Cardiac fibroblast (primary cell): ENCODE measurements around the gene VPS39.

Experiments used
- DNase-seq, 2 donors: peaks; one replicate each; pipeline versions ENCODE4 v3.0.0 to v3.0.0-alpha.2; 2010; ENCODE audit warnings: low read depth in 2 of 2
- H3K4me3 ChIP-seq, 2 donors: replicated peaks in 1 of 2; 1 replicate in 1 of 2; 2 replicates in 1 of 2; pipeline ENCODE4 v1.5.1; 2011; ENCODE audit warnings: low read depth in 2 of 2, low read length in 2 of 2, mild to moderate bottlenecking in 2 of 2, moderate library complexity in 1 of 2
- CTCF ChIP-seq: IDR thresholded peaks from one replicate; pipeline ENCODE4 v1.5.1; 2011; ENCODE audit warnings: low read depth, mild to moderate bottlenecking, low read length, inconsistent platforms

VPS39 gene

GRCh38 chr15:42133356-42133755 lies 74.7 kb downstream of the VPS39 start:
- no peak overlapping the region for H3K4me3 ChIP-seq
- no peak for DNase-seq
- TF ChIP-seq CTCF: no peak

- no peak for TF ChIP-seq CTCF
- H3K4me3 ChIP-seq: no peak overlapping the region
- no peak for DNase-seq
These were observed 76.0 kb downstream of the VPS39 start for GRCh38 chr15:42131826-42132806.

- H3K4me3 ChIP-seq: no peak overlapping the region
- no peak for TF ChIP-seq CTCF
- DNase-seq: no peak
These were observed 77.1 kb downstream of the VPS39 start for GRCh38 chr15:42131006-42131405.

GRCh38 chr15:42130246-42130986 lies 77.7 kb downstream of the VPS39 start:
- DNase-seq: no peak
- H3K4me3 ChIP-seq: no peak overlapping the region
- TF ChIP-seq CTCF: no peak

- TF ChIP-seq CTCF: no peak
- no peak for DNase-seq
- H3K4me3 ChIP-seq: no peak overlapping the region
These were observed 78.7 kb downstream of the VPS39 start for GRCh38 chr15:42129364-42129763.

GRCh38 chr15:42128476-42128875 lies 79.6 kb downstream of the VPS39 start:
- DNase-seq: no peak
- TF ChIP-seq CTCF: no peak

More at GRCh38 chr15:42128476-42128875, 79.6 kb downstream of the VPS39 start:
- H3K4me3 ChIP-seq: no peak overlapping the region
